Testis (tissue), 2 donors: ENCODE results near the gene SHROOM3.

ENCODE experiments used
- CTCF ChIP-seq, 3 experiments: fragments of 450-650 bp in 2 of 3; fragments of 200-600 bp in 1 of 3; sonication (generic) in 1 of 3; IDR thresholded peaks; one replicate each; pipeline ENCODE4 v1.5.1; 2016 to 2019; ENCODE audit warnings: antibody characterized with exemption in 3 of 3, mild to moderate bottlenecking in 2 of 3, moderate library complexity in 1 of 3
- POLR2A ChIP-seq: fragments of 450-650 bp; IDR thresholded peaks from one replicate; pipeline ENCODE4 v1.6.1; 2017; ENCODE audit warnings: antibody characterized with exemption, mild to moderate bottlenecking, moderate library complexity

GRCh38 chr4:76741663-76742020, 306.6 kb downstream of the SHROOM3 start:
- TF ChIP-seq CTCF (IDR thresholded peaks at IDR 0.05), result no peak
- no peak for TF ChIP-seq POLR2A
